GM12878 (cell line): ENCODE measurements around the gene CDKN1C. TPM values are rescaled to one million over a fixed set of nuclear protein-coding genes. Genes with fewer than 3 reads are reported as not detected.

ENCODE experiments used
- ATAC-seq: fragments of 200-7000 bp; cut with Tn5 transposase; 3 replicates; pipeline ENCODE4 v1.9.1; 2020; ENCODE audit warnings: mild to moderate bottlenecking, moderate library complexity
- BruUV-seq: library from RNA; stranded (reverse); fragments of 400-500 nt; replicated peaks from 2 replicates; lab custom pipeline; 2021; lab: Mats Ljungman, UMichigan
- CTCF ChIA-PET: fragments of 300-600 bp; sonication (Branson Sonifier 250); formaldehyde crosslinking; extraction: SDS; loops from one replicate; lab custom pipeline; 2021; ENCODE audit warnings: inconsistent platforms; lab: Yijun Ruan, JAX
- POLR2A ChIA-PET: fragments of 350-600 bp; formaldehyde crosslinking; extraction: SDS; loops from one replicate; lab custom pipeline; 2021; ENCODE audit warnings: inconsistent platforms; lab: Charles Lee
- RAD21 ChIA-PET: fragments of 300-600 bp; sonication (Branson Sonifier 250); formaldehyde crosslinking; loops from one replicate; lab custom pipeline; 2023; ENCODE audit warnings: antibody characterized with exemption; ENCODE audit not compliant: unreplicated experiment; lab: Charles Lee
- SMC1A ChIA-PET: fragments of 300-600 bp; sonication (Branson Sonifier 250); formaldehyde crosslinking; loops from one replicate; lab custom pipeline; 2023; ENCODE audit not compliant: unreplicated experiment, uncharacterized antibody; lab: Charles Lee
- DNase-seq: peaks from one replicate; pipeline ENCODE4 v3.0.0-alpha.2; 2011; ENCODE audit warnings: low read depth, low spot score
- FAIRE-seq: peaks from 3 replicates; lab custom pipeline; 2011; peaks lifted over from hg19 to GRCh38; lab: Jason Lieb, UNC
- H2AFZ ChIP-seq: 2 replicates; pipeline ENCODE4 v1.6.0; 2011; ENCODE audit warnings: low read depth, low read length, control low read depth; ENCODE audit not compliant: control insufficient read depth
- H3K27ac ChIP-seq: 2 replicates; pipeline ENCODE4 v1.5.1; 2011; ENCODE audit warnings: control low read depth; ENCODE audit not compliant: control insufficient read depth, insufficient read depth
- H3K27me3 ChIP-seq, 2 experiments: replicated peaks in 1 of 2; 2 replicates each; pipeline versions ENCODE4 v1.6.0 to v1.6.1; 2011; ENCODE audit warnings: low read length in 1 of 2; ENCODE audit not compliant: control insufficient read depth in 2 of 2, insufficient read depth in 2 of 2
- H3K36me3 ChIP-seq, 2 experiments: 2 replicates each; pipeline ENCODE4 v1.5.1; 2011; ENCODE audit warnings: low read length in 1 of 2; ENCODE audit not compliant: control insufficient read depth in 2 of 2, insufficient read depth in 2 of 2
- H3K4me1 ChIP-seq: 2 replicates; pipeline ENCODE4 v1.6.1; 2011; ENCODE audit warnings: mild to moderate bottlenecking, low read length, moderate library complexity, mixed read lengths; ENCODE audit not compliant: control insufficient read depth, insufficient read depth
- H3K4me2 ChIP-seq: 2 replicates; pipeline ENCODE4 v1.6.0; 2011; ENCODE audit warnings: control low read depth; ENCODE audit not compliant: control insufficient read depth, insufficient read depth
- H3K4me3 ChIP-seq: fragments of 200-600 bp; sonication (generic); 2 replicates; pipeline ENCODE4 v1.5.1; 2016
- H3K79me2 ChIP-seq: 2 replicates; pipeline ENCODE4 v1.6.0; 2011; ENCODE audit warnings: low read length; ENCODE audit not compliant: control insufficient read depth, insufficient read depth
- H3K9ac ChIP-seq: 2 replicates; pipeline ENCODE4 v1.8.0; 2011; ENCODE audit warnings: low read length, control low read depth, mixed read lengths; ENCODE audit not compliant: control insufficient read depth, insufficient read depth
- H3K9me3 ChIP-seq: replicated peaks from 3 replicates; pipeline ENCODE4 v1.5.1; 2011; ENCODE audit warnings: mild to moderate bottlenecking, low read length; ENCODE audit not compliant: control insufficient read depth, insufficient read depth
- H4K20me1 ChIP-seq: 2 replicates; pipeline ENCODE4 v1.6.0; 2011; ENCODE audit not compliant: control insufficient read depth, insufficient read depth
- ATF3 ChIP-seq: IDR thresholded peaks from 2 replicates; pipeline ENCODE4 v1.6.1; 2011; ENCODE audit warnings: low read depth, mild to moderate bottlenecking, low read length, moderate library complexity, borderline replicate concordance; ENCODE audit errors: extremely low read depth
- BMI1 ChIP-seq: fragments of 450-650 bp; IDR thresholded peaks from 2 replicates; pipeline ENCODE4 v1.6.1; 2016; ENCODE audit warnings: mild to moderate bottlenecking, moderate library complexity, borderline replicate concordance
- CREB1 ChIP-seq: IDR thresholded peaks from 2 replicates; pipeline ENCODE4 v1.6.1; 2012; ENCODE audit warnings: low read depth, mild to moderate bottlenecking, inconsistent platforms
- E2F8 ChIP-seq: fragments of 450-650 bp; IDR thresholded peaks from 2 replicates; pipeline ENCODE4 v1.6.1; 2018; ENCODE audit warnings: mild to moderate bottlenecking, low read depth, moderate library complexity; ENCODE audit not compliant: partially characterized antibody
- EED ChIP-seq: sonication (generic); IDR thresholded peaks from 2 replicates; pipeline ENCODE4 v1.6.1; 2016; ENCODE audit warnings: antibody characterized with exemption, low read depth
- GABPA ChIP-seq: IDR thresholded peaks from 2 replicates; pipeline ENCODE4 v1.6.1; 2014; ENCODE audit warnings: antibody characterized with exemption, low read depth, mild to moderate bottlenecking, inconsistent platforms
- HDGF ChIP-seq: fragments of 450-650 bp; IDR thresholded peaks from 2 replicates; pipeline ENCODE4 v1.6.1; 2016; ENCODE audit warnings: antibody characterized with exemption
- IKZF1 ChIP-seq: fragments of 450-650 bp; conservative IDR thresholded peaks from 2 replicates; pipeline ENCODE4 v1.6.1; 2017; ENCODE audit warnings: antibody characterized with exemption, mild to moderate bottlenecking
- KLF5 ChIP-seq: fragments of 450-650 bp; IDR thresholded peaks from 2 replicates; pipeline ENCODE4 v1.6.1; 2014; ENCODE audit warnings: mild to moderate bottlenecking; ENCODE audit not compliant: partially characterized antibody
- LARP7 ChIP-seq: fragments of 450-650 bp; IDR thresholded peaks from 2 replicates; pipeline ENCODE4 v1.6.1; 2017; ENCODE audit warnings: mild to moderate bottlenecking
- SIN3A ChIP-seq: IDR thresholded peaks from 2 replicates; pipeline ENCODE4 v1.6.1; 2012; ENCODE audit warnings: low read depth, low read length, improper control_type of control experiment
- SMAD1 ChIP-seq: fragments of 450-650 bp; IDR thresholded peaks from 2 replicates; pipeline ENCODE4 v1.6.1; 2018; ENCODE audit warnings: mild to moderate bottlenecking, low read depth; ENCODE audit not compliant: partially characterized antibody
- SMC3 ChIP-seq: IDR thresholded peaks from 2 replicates; pipeline ENCODE4 v1.6.1; 2011; ENCODE audit warnings: low read length, improper control_type of control experiment, borderline replicate concordance
- SUPT20H ChIP-seq: IDR thresholded peaks from 2 replicates; pipeline ENCODE4 v1.6.1; 2011; ENCODE audit warnings: low read depth, mild to moderate bottlenecking, low read length, moderate library complexity, borderline replicate concordance; ENCODE audit not compliant: control insufficient read depth
- TBL1XR1 ChIP-seq: IDR thresholded peaks from 2 replicates; pipeline ENCODE4 v1.6.1; 2012; ENCODE audit warnings: low read depth, low read length, improper control_type of control experiment
- WGBS: methylation state at CpG from one replicate; pipeline ENCODE4 v1.1.6; 2016; ENCODE audit warnings: low lambda C conversion rate; ENCODE audit not compliant: insufficient replicate concordance, insufficient coverage; ENCODE audit errors: missing lambda C conversion rate; 5-methylcytosine and 5-hydroxymethylcytosine counted together
- in situ Hi-C: fragments of 300-500 bp; cut with MboI; formaldehyde crosslinking; loops from 9 replicates; pipeline ENCODE4 v1.14.3; 2018; ENCODE audit warnings: mixed read lengths
- intact Hi-C: fragments of 100-400 bp; cut with micrococcal nuclease; formaldehyde crosslinking; loops from one replicate; pipeline ENCODE4 v1.14.2; 2022; ENCODE audit not compliant: unreplicated experiment
- polyA plus RNA-seq, 11 experiments: library from polyadenylated mRNA; depleted of rRNA in 4 of 11; unstranded in 6 of 11; stranded (reverse) in 5 of 11; fragments of >200 nt; fragmentation: Nextera tagmentation in 4 of 11; fragmentation: Illumina TruSeq in 1 of 11; extraction: Ambion mirVana in 4 of 11; extraction: Trizol in 1 of 11; gene quantifications; 1 replicate in 1 of 11; 2 replicates in 10 of 11; pipeline versions ENCODE4 v1.2.1 to v1.2.3, GENCODE V29; 2011 to 2016; ENCODE audit warnings: inconsistent platforms in 2 of 11, missing spikeins in 2 of 11, low read depth in 1 of 11
- total RNA-seq, 4 experiments: library from RNA; depleted of rRNA in 3 of 4; stranded (reverse); fragments of >200 nt in 3 of 4; fragmentation: Illumina TruSeq in 1 of 4; extraction: Trizol in 1 of 4; gene quantifications; 2 replicates each; pipeline versions ENCODE4 v1.2.1 to v1.2.3, GENCODE V29; 2013 to 2021

CDKN1C gene
- total and polyA plus RNA-seq, 10 of the 15 experiments (the other 5 are each of a cell fraction or from before 2014, with no cell fraction given) = 0.05 to 0.21 (median 0.14) TPM; not detected in 7

DNA sequence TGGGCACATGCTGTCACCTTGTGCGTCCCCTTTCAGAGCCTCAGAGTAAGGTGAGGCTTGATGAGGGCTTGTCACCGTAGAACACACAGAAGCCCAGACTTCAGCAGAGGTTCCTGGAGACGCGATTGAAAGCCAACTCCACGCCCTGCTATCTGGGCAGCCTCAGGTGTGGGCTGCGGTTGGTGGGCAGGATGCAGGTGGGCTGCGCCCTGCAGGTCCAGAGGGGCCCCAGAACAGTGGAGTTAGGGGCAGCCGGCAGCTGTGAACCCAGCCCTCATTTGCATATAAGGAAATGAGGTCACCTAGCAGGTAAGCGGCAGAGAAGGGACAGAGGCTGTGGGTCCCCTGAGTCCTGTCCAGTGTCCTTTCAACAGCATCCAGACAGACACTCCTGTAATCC is 28.2 kb upstream of the CDKN1C start (continued):
- TF ChIP-seq SMAD1 (no peak), E2F8 (no peak), SMC3 (no peak), CREB1 (no peak), HDGF (no peak), SUPT20H (no peak), BMI1 (no peak), TBL1XR1 (no peak), SIN3A (no peak), KLF5 (no peak), EED (no peak)

DNA sequence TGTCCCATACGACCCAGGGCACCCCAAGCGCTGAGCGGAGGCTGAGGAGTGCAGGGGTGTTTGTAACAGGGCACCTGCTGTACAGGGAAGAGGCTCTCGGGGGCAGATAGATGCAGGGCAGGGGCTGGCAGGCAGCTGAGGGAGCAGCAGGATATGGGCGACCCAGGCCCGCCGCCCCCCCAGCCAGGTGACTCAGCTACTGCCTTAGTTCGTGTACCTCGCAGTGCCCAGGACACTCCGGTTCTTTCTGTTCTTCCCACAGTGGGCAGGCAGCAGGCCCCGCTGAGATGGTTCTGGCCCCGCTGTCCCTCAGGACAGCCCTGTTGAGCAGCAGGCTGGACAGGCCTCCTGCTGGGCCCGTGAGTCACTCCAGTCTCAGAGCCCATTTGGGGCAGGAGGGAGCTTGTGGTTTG is 27.4 kb upstream of the CDKN1C start:
- Histone ChIP-seq H3K9ac (no peak overlapping the region), H3K27ac (no peak overlapping the region), H3K4me2 (no peak overlapping the region), H3K27me3 (no peaks in the 10 kb centered on the region), H2AFZ (no peak overlapping the region), H3K9me3 (no peaks in the 10 kb centered on the region), H4K20me1 (no peaks in the 10 kb centered on the region), H3K36me3 (no peaks in the 10 kb centered on the region), H3K79me2 (no peaks in the 10 kb centered on the region), H3K4me3 (no peak overlapping the region), H3K4me1 (no peaks in the 10 kb centered on the region)
- no TSS peak for BruUV-seq
- no peak for DNase-seq
- FAIRE-seq = no peak
- TF ChIP-seq GABPA = no peak
- no peak for TF ChIP-seq IKZF1
- TF ChIP-seq ATF3 = no peak
- TF ChIP-seq LARP7 = no peak
- no peak for ATAC-seq
- ChIA-PET RAD21 (no interaction called here), SMC1A (no interaction called here), CTCF (interaction anchor here (0.6 kb wide), 1 partner anchor 494 kb away, joined by 3 read pairs; no protein-coding TSS in a partner anchor), POLR2A (no interaction called here)
- intact Hi-C loops = no loop called here
- WGBS = 54% methylated on average over 13 of the region's 13 CpGs
- in situ Hi-C loops = no loop called here
